HG02623 (cell line): ENCODE measurements around the gene SH3RF2.
A peak's percentile ranks its signal among the peaks of the same experiment; 100 is the strongest.

Experiments
- ATAC-seq: cut with Tn5 transposase; IDR thresholded peaks from one replicate; pipeline ENCODE4 v1.9.1; 2021; ENCODE audit warnings: moderate library complexity; ENCODE audit not compliant: unreplicated experiment

The SH3RF2 gene

GRCh38 chr5:146040527-146040926, 104.1 kb downstream of the SH3RF2 start:
- no peak for ATAC-seq

- peak; percentile 77 for ATAC-seq
These were observed 104.9 kb downstream of the SH3RF2 start for GRCh38 chr5:146041180-146041789.

- no peak for ATAC-seq
These were observed 106.4 kb downstream of the SH3RF2 start for GRCh38 chr5:146042628-146043279.

- no peak for ATAC-seq
These were observed 107.3 kb downstream of the SH3RF2 start for GRCh38 chr5:146043722-146044121.

GRCh38 chr5:146047396-146047795, 111.0 kb downstream of the SH3RF2 start:
- no peak for ATAC-seq

- ATAC-seq: no peak
These were observed 112.8 kb downstream of the SH3RF2 start for GRCh38 chr5:146048994-146049703.

GRCh38 chr5:146049704-146050026, 113.3 kb downstream of the SH3RF2 start:
- no peak for ATAC-seq

- no peak for ATAC-seq
These were observed 113.7 kb downstream of the SH3RF2 start for GRCh38 chr5:146050086-146050485.

GRCh38 chr5:146051678-146052077, 115.3 kb downstream of the SH3RF2 start:
- no peak for ATAC-seq

- ATAC-seq: no peak
These were observed 116.4 kb downstream of the SH3RF2 start for GRCh38 chr5:146052780-146053179.

- no peak for ATAC-seq
These were observed 119.1 kb downstream of the SH3RF2 start for GRCh38 chr5:146055432-146055831.

GRCh38 chr5:146059460-146060220, 123.3 kb downstream of the SH3RF2 start:
- no peak for ATAC-seq

- no peak for ATAC-seq
These were observed 123.8 kb downstream of the SH3RF2 start for GRCh38 chr5:146060221-146060585.

GRCh38 chr5:146066968-146067367, 130.6 kb downstream of the SH3RF2 start:
- ATAC-seq: no peak

- no peak for ATAC-seq
These were observed 131.8 kb downstream of the SH3RF2 start for GRCh38 chr5:146068206-146068605.

GRCh38 chr5:146068977-146069779, 132.8 kb downstream of the SH3RF2 start:
- ATAC-seq: peak; percentile 50

- peak; percentile 39 for ATAC-seq
These were observed 133.4 kb downstream of the SH3RF2 start for GRCh38 chr5:146069780-146070099.

- ATAC-seq: no peak
These were observed 134.4 kb downstream of the SH3RF2 start for GRCh38 chr5:146070746-146071145.

- no peak for ATAC-seq
These were observed 134.8 kb downstream of the SH3RF2 start for GRCh38 chr5:146071171-146071570.

- no peak for ATAC-seq
These were observed 136.2 kb downstream of the SH3RF2 start for GRCh38 chr5:146072595-146072994.
